H1 (cell line): ENCODE measurements around the gene MPRIP. TPM values are rescaled to one million over a fixed set of nuclear protein-coding genes. Genes with fewer than 3 reads are reported as not detected.

Experiments
- CTCF ChIA-PET: fragments of 300-600 bp; sonication (Branson Sonifier 250); formaldehyde crosslinking; loops from one replicate; lab custom pipeline; 2021; ENCODE audit not compliant: partially characterized antibody; lab: Charles Lee
- POLR2A ChIA-PET: fragments of 300-600 bp; sonication (Branson Sonifier 250); formaldehyde crosslinking; loops from one replicate; lab custom pipeline; 2021; ENCODE audit warnings: inconsistent platforms; ENCODE audit not compliant: partially characterized antibody; lab: Charles Lee
- DNase-seq, 2 experiments: peaks; one replicate each; pipeline versions ENCODE4 v3.0.0 to v3.0.0-alpha.2; 2010 to 2022; ENCODE audit warnings: low spot score in 2 of 2, low read depth in 1 of 2, mixed read lengths in 1 of 2
- FAIRE-seq: peaks from 2 replicates; lab custom pipeline; 2011; peaks lifted over from hg19 to GRCh38; lab: Jason Lieb, UNC
- H2AFZ ChIP-seq: 2 replicates; pipeline ENCODE4 v1.8.1; 2012; ENCODE audit warnings: low read length, inconsistent platforms
- H2AK5ac ChIP-seq: 2 replicates; pipeline ENCODE4 v1.6.1; 2013; ENCODE audit warnings: low read depth, low read length
- H2BK120ac ChIP-seq: replicated peaks from 2 replicates; pipeline ENCODE3; 2013; ENCODE audit warnings: low read depth, low read length, inconsistent platforms
- H2BK12ac ChIP-seq: 2 replicates; pipeline ENCODE4 v1.6.1; 2013; ENCODE audit warnings: low read depth, low read length
- H2BK15ac ChIP-seq: 2 replicates; pipeline ENCODE4 v1.6.1; 2013; ENCODE audit warnings: low read length
- H2BK20ac ChIP-seq: 2 replicates; pipeline ENCODE4 v1.6.1; 2013; ENCODE audit warnings: low read length
- H2BK5ac ChIP-seq: 2 replicates; pipeline ENCODE4 v1.6.1; 2013; ENCODE audit warnings: low read depth, low read length
- H3K14ac ChIP-seq: 2 replicates; pipeline ENCODE4 v1.6.1; 2013; ENCODE audit warnings: inconsistent platforms; ENCODE audit not compliant: insufficient read length
- H3K18ac ChIP-seq: 2 replicates; pipeline ENCODE4 v1.6.1; 2013; ENCODE audit warnings: low read length; ENCODE audit errors: extremely low read depth
- H3K23ac ChIP-seq: 2 replicates; pipeline ENCODE4 v1.6.1; 2013; ENCODE audit warnings: inconsistent platforms; ENCODE audit not compliant: insufficient read length
- H3K23me2 ChIP-seq: 2 replicates; pipeline ENCODE4 v1.6.1; 2013; ENCODE audit warnings: low read depth, low read length
- H3K27ac ChIP-seq: 2 replicates; pipeline ENCODE4 v1.6.1; 2011; ENCODE audit warnings: low read depth, low read length, inconsistent platforms
- H3K27me3 ChIP-seq, 4 experiments: replicated peaks in 1 of 4; 1 replicate in 1 of 4; 2 replicates in 3 of 4; pipeline versions ENCODE4 v1.6.1 to v1.8.1; 2011 to 2013; ENCODE audit warnings: low read length in 3 of 4, mild to moderate bottlenecking in 3 of 4, inconsistent platforms in 2 of 4, mixed read lengths in 2 of 4, moderate library complexity in 1 of 4; ENCODE audit not compliant: control insufficient read depth in 3 of 4, insufficient read depth in 3 of 4; ENCODE audit errors: extremely low read depth in 1 of 4
- H3K36me3 ChIP-seq, 4 experiments: 2 replicates each; pipeline versions ENCODE4 v1.6.1 to v1.8.1; 2011 to 2013; ENCODE audit warnings: mild to moderate bottlenecking in 4 of 4, low read length in 3 of 4, moderate library complexity in 2 of 4, control low read depth in 1 of 4, inconsistent platforms in 1 of 4; ENCODE audit not compliant: insufficient read depth in 4 of 4, control insufficient read depth in 2 of 4
- H3K4ac ChIP-seq: replicated peaks from 2 replicates; pipeline ENCODE3; 2013; ENCODE audit warnings: low read length, low read depth, mixed read lengths, inconsistent platforms; ENCODE audit not compliant: insufficient read length
- H3K4me1 ChIP-seq, 4 experiments: replicated peaks in 1 of 4; 1 replicate in 1 of 4; 2 replicates in 3 of 4; pipeline versions ENCODE4 v1.6.1 to v1.8.1; 2011 to 2013; ENCODE audit warnings: low read length in 3 of 4, inconsistent platforms in 2 of 4, mixed read lengths in 1 of 4; ENCODE audit not compliant: insufficient read depth in 4 of 4, control insufficient read depth in 3 of 4
- H3K4me2 ChIP-seq, 2 experiments: 2 replicates each; pipeline versions ENCODE4 v1.6.1 to v1.8.1; 2011 to 2013; ENCODE audit warnings: low read depth in 2 of 2, low read length in 2 of 2, control low read depth in 1 of 2, inconsistent platforms in 1 of 2, mild to moderate bottlenecking in 1 of 2; ENCODE audit not compliant: insufficient read depth in 1 of 2
- H3K4me3 ChIP-seq, 4 experiments: fragments of 200-600, 300-600 bp in 1 of 4; sonication (generic), shearing (Covaris generic), sonication (Bioruptor Twin) in 1 of 4; 2 replicates each; pipeline versions ENCODE4 v1.5.1 to v1.8.1; 2011 to 2016; ENCODE audit warnings: low read length in 4 of 4, low read depth in 3 of 4, control low read depth in 2 of 4, inconsistent platforms in 2 of 4, mild to moderate bottlenecking in 2 of 4, mixed read lengths in 1 of 4, moderate library complexity in 1 of 4; ENCODE audit not compliant: insufficient read depth in 2 of 4; ENCODE audit errors: extremely low read depth in 1 of 4
- H3K56ac ChIP-seq: replicated peaks from 2 replicates; pipeline ENCODE3; 2013; ENCODE audit warnings: low read depth, mild to moderate bottlenecking, mixed read lengths, low read length, inconsistent platforms; ENCODE audit not compliant: insufficient read length
- H3K79me1 ChIP-seq: 2 replicates; pipeline ENCODE4 v1.6.1; 2013; ENCODE audit warnings: low read depth, low read length, control low read depth
- H3K79me2 ChIP-seq, 2 experiments: 2 replicates each; pipeline versions ENCODE4 v1.6.1 to v1.8.1; 2012 to 2013; ENCODE audit warnings: low read length in 2 of 2, mild to moderate bottlenecking in 2 of 2, inconsistent platforms in 1 of 2; ENCODE audit not compliant: insufficient read depth in 2 of 2, control insufficient read depth in 1 of 2
- H3K9ac ChIP-seq, 4 experiments: replicated peaks in 1 of 4; 1 replicate in 1 of 4; 2 replicates in 3 of 4; pipeline versions ENCODE4 v1.6.1 to v1.8.1; 2011 to 2013; ENCODE audit warnings: low read depth in 3 of 4, low read length in 3 of 4, control low read depth in 2 of 4, mild to moderate bottlenecking in 2 of 4, moderate library complexity in 2 of 4, inconsistent platforms in 1 of 4; ENCODE audit errors: extremely low read depth in 1 of 4
- H3K9me3 ChIP-seq, 2 experiments: 2 replicates each; pipeline versions ENCODE4 v1.6.1 to v1.8.1; 2012 to 2013; ENCODE audit warnings: mild to moderate bottlenecking in 2 of 2, moderate library complexity in 2 of 2, control low read depth in 1 of 2, inconsistent platforms in 1 of 2, low read depth in 1 of 2, low read length in 1 of 2, mixed read lengths in 1 of 2; ENCODE audit not compliant: insufficient read depth in 2 of 2
- H4K20me1 ChIP-seq, 2 experiments: replicated peaks in 1 of 2; 2 replicates each; pipeline versions ENCODE3 to v1.8.1; 2011 to 2013; ENCODE audit warnings: inconsistent platforms in 2 of 2, low read length in 2 of 2, mild to moderate bottlenecking in 1 of 2; ENCODE audit not compliant: insufficient read depth in 2 of 2, control insufficient read depth in 1 of 2
- H4K5ac ChIP-seq: 2 replicates; pipeline ENCODE4 v1.6.1; 2013; ENCODE audit warnings: low read length, low read depth, mixed read lengths, inconsistent platforms; ENCODE audit not compliant: insufficient read length
- H4K8ac ChIP-seq: 2 replicates; pipeline ENCODE4 v1.8.0; 2013; ENCODE audit warnings: mild to moderate bottlenecking, moderate library complexity, low read length, inconsistent platforms; ENCODE audit not compliant: insufficient read depth; ENCODE audit errors: extremely low read depth
- H4K91ac ChIP-seq: replicated peaks from 2 replicates; pipeline ENCODE3; 2013; ENCODE audit warnings: low read length, mixed read lengths, inconsistent platforms; ENCODE audit not compliant: insufficient read length
- BRCA1 ChIP-seq: IDR thresholded peaks from 2 replicates; pipeline ENCODE4 v1.6.1; 2012; ENCODE audit warnings: low read depth, low read length, improper control_type of control experiment
- CBX5 ChIP-seq: fragments of 300-800, 300-1000 bp; sonication (generic); IDR thresholded peaks from 2 replicates; pipeline ENCODE4 v1.7.1; 2016; ENCODE audit warnings: antibody characterized with exemption, low read length, low read depth
- CEBPB ChIP-seq: IDR thresholded peaks from 2 replicates; pipeline ENCODE4 v1.6.1; 2012; ENCODE audit warnings: low read depth, low read length
- E2F6 ChIP-seq: IDR thresholded peaks from 2 replicates; pipeline ENCODE4 v1.6.1; 2012; ENCODE audit warnings: inconsistent platforms
- SIRT6 ChIP-seq: IDR thresholded peaks from one replicate; pipeline ENCODE4 v1.7.1; 2012; ENCODE audit warnings: low read length, inconsistent platforms
- SIX5 ChIP-seq: IDR thresholded peaks from 2 replicates; pipeline ENCODE4 v1.6.1; 2011; ENCODE audit warnings: mild to moderate bottlenecking, low read depth, low read length
- SRF ChIP-seq: IDR thresholded peaks from 2 replicates; pipeline ENCODE4 v1.6.1; 2011; ENCODE audit warnings: mild to moderate bottlenecking, low read depth, low read length, moderate library complexity
- TAF7 ChIP-seq: optimal IDR thresholded peaks from 2 replicates; pipeline ENCODE3; 2011; ENCODE audit warnings: low read depth, mild to moderate bottlenecking, inconsistent platforms, low read length, moderate library complexity, borderline replicate concordance
- ZNF274 ChIP-seq: IDR thresholded peaks from 2 replicates; pipeline ENCODE4 v1.7.0; 2012; ENCODE audit warnings: low read length, borderline replicate concordance; ENCODE audit errors: extremely low read depth
- WGBS, 2 experiments: shearing (Covaris generic) in 1 of 2; methylation state at CpG; one replicate each; pipeline versions ENCODE4 v1.1.6 to v1.1.7; 2013 to 2015; ENCODE audit warnings: low lambda C conversion rate in 2 of 2, mixed read lengths in 2 of 2, inconsistent platforms in 1 of 2, low coverage in 1 of 2, missing lambda C conversion rate in 1 of 2; ENCODE audit not compliant: insufficient replicate concordance in 2 of 2, insufficient coverage in 1 of 2, insufficient read length in 1 of 2; ENCODE audit errors: extremely low coverage in 1 of 2, missing lambda C conversion rate in 1 of 2; 5-methylcytosine and 5-hydroxymethylcytosine counted together
- polyA plus RNA-seq, 7 experiments: library from polyadenylated mRNA; depleted of rRNA in 3 of 7; stranded (reverse) in 5 of 7; unstranded in 2 of 7; fragments of >200 nt in 5 of 7; fragments of 200-250 nt in 2 of 7; gene quantifications; 1 replicate in 5 of 7; 2 replicates in 1 of 7; 4 replicates in 1 of 7; pipeline versions ENCODE4 v1.2.1 to v1.2.3, GENCODE V29; 2011 to 2013; ENCODE audit warnings: missing spikeins in 2 of 7, mixed read lengths in 2 of 7
- total RNA-seq: library from RNA; stranded (reverse); fragmentation: NEBNext Ultra II Directional; extraction: Animal tissue kit (Norgen Biotek cat#: 25700); gene quantifications from 2 replicates; pipeline ENCODE4 v1.2.1, GENCODE V29; 2021

MPRIP gene
- total and polyA plus RNA-seq, 2 of the 8 experiments (the other 6 are each of a cell fraction or from before 2014, with no cell fraction given) = 48.6 to 146 TPM

- Histone ChIP-seq H4K91ac (no peak overlapping the region), H2BK20ac (no peak overlapping the region), H4K5ac (no peak overlapping the region), H4K20me1 (peaks cover 9 to 10% of the 10 kb centered on the region in 2 experiments), H3K4me1 (no peaks in the 10 kb centered on the region; a peak in 1 of 7 replicates), H3K18ac (no peak overlapping the region), H3K36me3 (peaks cover 19 to 89% (median 60%) of the 10 kb centered on the region in 4 experiments), H3K9me3 (no peaks in the 10 kb centered on the region), H2BK12ac (no peak overlapping the region), H2AK5ac (no peak overlapping the region), H3K56ac (no peak overlapping the region), H3K14ac (no peak overlapping the region), H3K27ac (no peak overlapping the region), H3K23me2 (no peaks in the 10 kb centered on the region), H3K9ac (no peak overlapping the region), H3K4me2 (no peak overlapping the region), H3K27me3 (no peaks in the 10 kb centered on the region; a peak in 1 of 7 replicates), H2AFZ (no peak overlapping the region), H3K4me3 (no peak overlapping the region), H3K79me1 (no peaks in the 10 kb centered on the region; the same call in 1 of the 2 replicates), H3K23ac (no peak overlapping the region), H3K79me2 (no peaks in the 10 kb centered on the region; a peak in 1 of 4 replicates), H2BK15ac (no peak overlapping the region), H2BK5ac (no peak overlapping the region; the same call in 1 of the 2 replicates), H3K4ac (no peak overlapping the region), H4K8ac (no peak overlapping the region; the same call in 1 of the 2 replicates), H2BK120ac (no peak overlapping the region)
- 91% methylated on average over 16 of the region's 16 CpGs; no CpG with 5 or more reads in 1 of the 2 experiments for WGBS, 2 experiments
- ChIA-PET CTCF (interaction anchor here (1.2 to 2.0 kb wide), 2 partner anchors 78 to 82 kb away, joined by 3 to 5 read pairs; no protein-coding TSS in a partner anchor), POLR2A (interaction anchor here (1.9 to 2.1 kb wide), 2 partner anchors 8 to 13 kb away, joined by 5 to 7 read pairs; no protein-coding TSS in a partner anchor)
- no peak for FAIRE-seq
- no peak for TF ChIP-seq ZNF274
- TF ChIP-seq SIRT6 = no peak
- no peak for TF ChIP-seq SIX5
- no peak for TF ChIP-seq E2F6
- TF ChIP-seq SRF = no peak
- TF ChIP-seq TAF7 = no peak
- no peak for TF ChIP-seq CBX5
- TF ChIP-seq CEBPB = no peak
- TF ChIP-seq BRCA1 = no peak
- DNase-seq = no peak
These were observed 181.5 kb downstream of the MPRIP start for GRCh38 chr17:17223736-17224135.
